Peyer's patch (tissue), 4 donors: ENCODE measurements around the gene SPINT1.

ENCODE experiments used
- POLR2A ChIP-seq, 2 donors: fragments of 450-650 bp; IDR thresholded peaks; one replicate each; pipeline ENCODE4 v1.5.1; 2017; ENCODE audit warnings: antibody characterized with exemption in 2 of 2, mild to moderate bottlenecking in 2 of 2, moderate library complexity in 2 of 2
- TF ChIP-seq, protein P1 (sequence below), 6 experiments: fragments of 450-650 bp in 4 of 6; fragments of 200-600 bp in 2 of 6; sonication (generic) in 1 of 6; IDR thresholded peaks; one replicate each; pipeline ENCODE4 v1.5.1; 2017 to 2019; ENCODE audit warnings: antibody characterized with exemption in 6 of 6, mild to moderate bottlenecking in 3 of 6, moderate library complexity in 1 of 6

GRCh38 chr15:40853241-40853890, 9.5 kb downstream of the SPINT1 start:
- TF ChIP-seq, protein P1, sequence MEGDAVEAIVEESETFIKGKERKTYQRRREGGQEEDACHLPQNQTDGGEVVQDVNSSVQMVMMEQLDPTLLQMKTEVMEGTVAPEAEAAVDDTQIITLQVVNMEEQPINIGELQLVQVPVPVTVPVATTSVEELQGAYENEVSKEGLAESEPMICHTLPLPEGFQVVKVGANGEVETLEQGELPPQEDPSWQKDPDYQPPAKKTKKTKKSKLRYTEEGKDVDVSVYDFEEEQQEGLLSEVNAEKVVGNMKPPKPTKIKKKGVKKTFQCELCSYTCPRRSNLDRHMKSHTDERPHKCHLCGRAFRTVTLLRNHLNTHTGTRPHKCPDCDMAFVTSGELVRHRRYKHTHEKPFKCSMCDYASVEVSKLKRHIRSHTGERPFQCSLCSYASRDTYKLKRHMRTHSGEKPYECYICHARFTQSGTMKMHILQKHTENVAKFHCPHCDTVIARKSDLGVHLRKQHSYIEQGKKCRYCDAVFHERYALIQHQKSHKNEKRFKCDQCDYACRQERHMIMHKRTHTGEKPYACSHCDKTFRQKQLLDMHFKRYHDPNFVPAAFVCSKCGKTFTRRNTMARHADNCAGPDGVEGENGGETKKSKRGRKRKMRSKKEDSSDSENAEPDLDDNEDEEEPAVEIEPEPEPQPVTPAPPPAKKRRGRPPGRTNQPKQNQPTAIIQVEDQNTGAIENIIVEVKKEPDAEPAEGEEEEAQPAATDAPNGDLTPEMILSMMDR (IDR thresholded peaks at IDR 0.05): no peak
- TF ChIP-seq POLR2A (IDR thresholded peaks at IDR 0.05): no peak
